ENCODE measurements around the gene MS4A7. TPM values are rescaled to one million over a fixed set of nuclear protein-coding genes. Genes with fewer than 3 reads are reported as not detected.

Gene MS4A7
- 10 to 100 TPM in 3 of 4 donors, 1 to 10 TPM in 1; 5.6 to 43.5 (median 26.1) TPM for total RNA-seq

- H3K4me1 ChIP-seq, result no peaks in the 10 kb centered on the region
- H3K27me3 ChIP-seq, result no peaks in the 10 kb centered on the region
- DNase-seq, result peak; percentile 44
- intact Hi-C loops (cut with DNase I; ENCODE audit: low total_unique reads) (no loop called here), in situ Hi-C loops (cut with MboI; ENCODE audit: low pct_ligation_motif_present in 1 of 4, low pct_unique_long_range_greater_than_20kb in 1 of 4, low sequenced_read_pairs in 3 of 4) (no loop called here)
- H3K36me3 ChIP-seq, result no peaks in the 10 kb centered on the region
- peak; percentile 62 for TF ChIP-seq POLR2A (IDR thresholded peaks at IDR 0.05)
- TF ChIP-seq EP300 (IDR thresholded peaks at IDR 0.05; ENCODE audit: low read depth), result no peak
- peak; percentile 31 to 74 (median 33) for TF ChIP-seq POLR2AphosphoS5 (IDR thresholded peaks at IDR 0.05)
- no peak for TF ChIP-seq CTCF (IDR thresholded peaks at IDR 0.05)
- peak within 1 kb of the TSS in 1 of 4 donors; percentile 24 for H3K4me3 ChIP-seq
- peak within 1 kb of the TSS; percentile 28 to 48 (median 43) for H3K27ac ChIP-seq
- WGBS, 2 donors (ENCODE audit: low coverage in 1 of 2), result 50% methylated on average over 3 of the region's 3 CpGs; no CpG with 5 or more reads in 1 of the 2 donors
- no peaks in the 10 kb centered on the region for H3K9me3 ChIP-seq
Observed at GRCh38 chr11:60378354-60378753, at the start of gene MS4A7. Gene MS4A7, plus strand, starts transcription at chr11:60378532. Its CDS starts 4,610 bp downstream, at chr11:60383142.

GRCh38 chr11:60332846-60333245, 45.5 kb upstream of the MS4A7 start:
- H3K4me3 ChIP-seq, result no peak overlapping the region
- H3K4me1 ChIP-seq, result no peaks in the 10 kb centered on the region
- in situ Hi-C loops (cut with MboI; ENCODE audit: low pct_ligation_motif_present in 1 of 4, low pct_unique_long_range_greater_than_20kb in 1 of 4, low sequenced_read_pairs in 3 of 4), result no loop called here
- WGBS, 2 donors (ENCODE audit: low coverage in 1 of 2), result 31 to 81% methylated on average over 3 of the region's 3 CpGs
- no peaks in the 10 kb centered on the region for H3K36me3 ChIP-seq
- intact Hi-C loops (cut with DNase I; ENCODE audit: low total_unique reads), result no loop called here
- no peak for TF ChIP-seq POLR2A (IDR thresholded peaks at IDR 0.05)
- TF ChIP-seq CTCF (IDR thresholded peaks at IDR 0.05), result no peak
- no peak for TF ChIP-seq POLR2AphosphoS5 (IDR thresholded peaks at IDR 0.05)
- no peak for TF ChIP-seq EP300 (IDR thresholded peaks at IDR 0.05; ENCODE audit: low read depth)
- DNase-seq, result no peak
- H3K27ac ChIP-seq, result no peak overlapping the region
- peaks cover 0 to 3% of the 10 kb centered on the region in 2 donors for H3K9me3 ChIP-seq
- H3K27me3 ChIP-seq, result no peaks in the 10 kb centered on the region

GRCh38 chr11:60334005-60334620, 44.2 kb upstream of the MS4A7 start:
- TF ChIP-seq POLR2AphosphoS5 (IDR thresholded peaks at IDR 0.05) (no peak), CTCF (IDR thresholded peaks at IDR 0.05) (peak; percentile 59 to 75 (median 68))
- in situ Hi-C loops (cut with MboI; ENCODE audit: low pct_ligation_motif_present in 1 of 4, low pct_unique_long_range_greater_than_20kb in 1 of 4, low sequenced_read_pairs in 3 of 4), result no loop called here
- H3K27ac ChIP-seq, result peak overlapping the region in 1 of 4 donors; percentile 28

GRCh38 chr11:60336767-60337391, 41.5 kb upstream of the MS4A7 start:
- H3K4me1 ChIP-seq, result no peaks in the 10 kb centered on the region
- no peak overlapping the region for H3K4me3 ChIP-seq
- no peak for DNase-seq
- H3K27ac ChIP-seq, result no peak overlapping the region
- H3K27me3 ChIP-seq, result no peaks in the 10 kb centered on the region
- TF ChIP-seq POLR2A (IDR thresholded peaks at IDR 0.05) (no peak), EP300 (IDR thresholded peaks at IDR 0.05; ENCODE audit: low read depth) (no peak), CTCF (IDR thresholded peaks at IDR 0.05) (no peak), POLR2AphosphoS5 (IDR thresholded peaks at IDR 0.05) (no peak)
- no peaks in the 10 kb centered on the region for H3K36me3 ChIP-seq
- intact Hi-C loops (cut with DNase I; ENCODE audit: low total_unique reads) (no loop called here), in situ Hi-C loops (cut with MboI; ENCODE audit: low pct_ligation_motif_present in 1 of 4, low pct_unique_long_range_greater_than_20kb in 1 of 4, low sequenced_read_pairs in 3 of 4) (no loop called here)
- H3K9me3 ChIP-seq, result no peaks in the 10 kb centered on the region
- 94 to 100% methylated on average over 2 to 7 of the region's 7 CpGs for WGBS, 2 donors (ENCODE audit: low coverage in 1 of 2)

More at GRCh38 chr11:60334005-60334620, 44.2 kb upstream of the MS4A7 start:
- H3K4me1 ChIP-seq, result no peaks in the 10 kb centered on the region
- peaks cover 0 to 3% of the 10 kb centered on the region in 2 donors for H3K9me3 ChIP-seq
- H3K27me3 ChIP-seq, result no peaks in the 10 kb centered on the region
- DNase-seq, result peak; percentile 67
- no peak overlapping the region for H3K4me3 ChIP-seq
- WGBS, 2 donors (ENCODE audit: low coverage in 1 of 2), result 11% methylated on average over 2 of the region's 2 CpGs; no CpG with 5 or more reads in 1 of the 2 donors
- no peaks in the 10 kb centered on the region for H3K36me3 ChIP-seq
- intact Hi-C loops (cut with DNase I; ENCODE audit: low total_unique reads), result no loop called here
